Loucy (cell line): ENCODE measurements around the gene CCDC107.
A peak's percentile ranks its signal among the peaks of the same experiment; 100 is the strongest.

Source experiments
- H2AFZ ChIP-seq: fragments of 200-600 bp; sonication (generic); 2 replicates; pipeline ENCODE4 v1.6.0; 2016; ENCODE audit warnings: antibody characterized with exemption, mild to moderate bottlenecking, low read length, moderate library complexity
- H3F3A ChIP-seq: fragments of 200-600 bp; 2 replicates; pipeline ENCODE4 v1.6.0; 2016; ENCODE audit warnings: antibody characterized with exemption, low read depth, mild to moderate bottlenecking
- H3K27me3 ChIP-seq: fragments of 200-600 bp; sonication (generic); 2 replicates; pipeline ENCODE4 v1.6.1; 2014; ENCODE audit warnings: low read length, mild to moderate bottlenecking; ENCODE audit not compliant: insufficient read depth, poor library complexity, severe bottlenecking
- H3K36me3 ChIP-seq: fragments of 200-600 bp; sonication (generic); 2 replicates; pipeline ENCODE4 v1.6.1; 2016; ENCODE audit warnings: low read length; ENCODE audit not compliant: insufficient read depth
- H3K4me1 ChIP-seq: fragments of 200-600 bp; sonication (generic); 2 replicates; pipeline ENCODE4 v1.5.1; 2014; ENCODE audit warnings: low read length, mild to moderate bottlenecking; ENCODE audit not compliant: insufficient read depth, poor library complexity, severe bottlenecking
- H3K4me2 ChIP-seq: fragments of 200-600 bp; sonication (generic); 2 replicates; pipeline ENCODE4 v1.6.0; 2014; ENCODE audit warnings: antibody characterized with exemption, low read length, low read depth, mild to moderate bottlenecking; ENCODE audit not compliant: poor library complexity, severe bottlenecking
- H3K4me3 ChIP-seq: fragments of 200-600 bp; sonication (generic); 2 replicates; pipeline ENCODE4 v1.5.1; 2014; ENCODE audit warnings: low read length, mild to moderate bottlenecking, mixed read lengths; ENCODE audit not compliant: poor library complexity, severe bottlenecking
- H3K79me2 ChIP-seq: fragments of 200-600 bp; sonication (generic); 2 replicates; pipeline ENCODE4 v1.6.1; 2014; ENCODE audit warnings: low read length; ENCODE audit not compliant: insufficient read depth
- H3K9ac ChIP-seq: fragments of 200-600 bp; sonication (generic); 2 replicates; pipeline ENCODE4 v1.6.0; 2014; ENCODE audit warnings: mild to moderate bottlenecking, low read depth, low read length, moderate library complexity; ENCODE audit not compliant: poor library complexity, severe bottlenecking
- H3K9me2 ChIP-seq: fragments of 200-600 bp; sonication (generic); replicated peaks from 2 replicates; pipeline ENCODE4 v1.6.1; 2016; ENCODE audit warnings: low read depth, low read length, mixed read lengths
- H3K9me3 ChIP-seq: fragments of 200-600 bp; sonication (generic); 2 replicates; pipeline ENCODE4 v1.6.1; 2014; ENCODE audit warnings: mild to moderate bottlenecking, antibody characterized with exemption, low read length, low read depth; ENCODE audit not compliant: insufficient read depth
- H4K20me1 ChIP-seq: fragments of 200-600 bp; sonication (generic); 2 replicates; pipeline ENCODE4 v1.6.0; 2014; ENCODE audit warnings: antibody characterized with exemption, low read length, mild to moderate bottlenecking; ENCODE audit not compliant: insufficient read depth, poor library complexity, severe bottlenecking
- EZH2phosphoT487 ChIP-seq: fragments of 200-600 bp; IDR thresholded peaks from 2 replicates; pipeline ENCODE4 v1.6.1; 2018; ENCODE audit warnings: antibody characterized with exemption, mild to moderate bottlenecking, moderate library complexity, borderline replicate concordance
- TF ChIP-seq, protein P1 (sequence below): fragments of 200-600 bp; sonication (generic); conservative IDR thresholded peaks from 2 replicates; pipeline ENCODE4 v1.5.1; 2014; ENCODE audit warnings: mild to moderate bottlenecking, antibody characterized with exemption, low read length

CCDC107 gene

DNA sequence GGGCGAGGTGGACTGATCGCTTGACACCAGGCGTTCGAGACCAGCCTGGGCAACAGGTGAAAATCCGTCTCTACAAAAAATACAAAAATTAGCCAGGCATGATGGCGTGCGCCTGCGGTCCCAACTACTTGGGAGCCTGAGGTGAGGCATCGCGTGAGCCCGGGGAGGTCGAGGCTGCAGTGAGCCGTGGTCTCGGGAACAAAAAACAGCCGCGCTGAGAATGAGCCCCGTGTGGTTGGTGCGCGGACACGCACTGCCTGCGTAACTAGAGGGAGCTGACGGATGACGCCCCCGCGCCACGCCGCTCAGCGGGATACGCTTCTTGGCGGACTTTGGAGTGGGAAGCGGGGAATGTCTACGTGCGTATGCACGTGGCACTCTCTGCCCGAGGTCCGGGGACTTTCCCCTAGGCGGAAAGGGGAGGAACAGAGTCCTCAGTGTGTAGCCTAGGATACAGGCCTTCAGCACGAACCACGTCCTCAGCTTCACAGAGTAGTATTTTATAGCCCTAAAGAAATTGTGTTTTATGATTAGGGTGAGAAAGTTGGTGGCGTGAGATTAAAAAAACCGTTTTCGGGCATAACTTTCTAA, 451 bp upstream of the CCDC107 start, which contains the start of gene RMRP:
Gene RMRP (minus strand): TSS at position 474 of the 591 bp plus-strand sequence.
- peak within 1 kb of the TSS; percentile 87 for H2AFZ ChIP-seq
- peaks cover 57% of the 10 kb centered on the region for H3K4me1 ChIP-seq
- no peak for TF ChIP-seq EZH2phosphoT487
- TF ChIP-seq, protein P1, sequence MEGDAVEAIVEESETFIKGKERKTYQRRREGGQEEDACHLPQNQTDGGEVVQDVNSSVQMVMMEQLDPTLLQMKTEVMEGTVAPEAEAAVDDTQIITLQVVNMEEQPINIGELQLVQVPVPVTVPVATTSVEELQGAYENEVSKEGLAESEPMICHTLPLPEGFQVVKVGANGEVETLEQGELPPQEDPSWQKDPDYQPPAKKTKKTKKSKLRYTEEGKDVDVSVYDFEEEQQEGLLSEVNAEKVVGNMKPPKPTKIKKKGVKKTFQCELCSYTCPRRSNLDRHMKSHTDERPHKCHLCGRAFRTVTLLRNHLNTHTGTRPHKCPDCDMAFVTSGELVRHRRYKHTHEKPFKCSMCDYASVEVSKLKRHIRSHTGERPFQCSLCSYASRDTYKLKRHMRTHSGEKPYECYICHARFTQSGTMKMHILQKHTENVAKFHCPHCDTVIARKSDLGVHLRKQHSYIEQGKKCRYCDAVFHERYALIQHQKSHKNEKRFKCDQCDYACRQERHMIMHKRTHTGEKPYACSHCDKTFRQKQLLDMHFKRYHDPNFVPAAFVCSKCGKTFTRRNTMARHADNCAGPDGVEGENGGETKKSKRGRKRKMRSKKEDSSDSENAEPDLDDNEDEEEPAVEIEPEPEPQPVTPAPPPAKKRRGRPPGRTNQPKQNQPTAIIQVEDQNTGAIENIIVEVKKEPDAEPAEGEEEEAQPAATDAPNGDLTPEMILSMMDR = no peak
- no peaks in the 10 kb centered on the region for H3K9me3 ChIP-seq
- peak within 1 kb of the TSS; percentile 87 for H3K4me2 ChIP-seq
- H3K36me3 ChIP-seq = no peaks in the 10 kb centered on the region; the same call in 1 of the 2 replicates
- H3K4me3 ChIP-seq = peak within 1 kb of the TSS; percentile 82
- H3K9ac ChIP-seq = peak within 1 kb of the TSS; percentile 77
- peaks cover 3% of the 10 kb centered on the region for H4K20me1 ChIP-seq
- 0 out of 2 replicates have a peak, but pooled peaks cover 6% of the 10 kb centered on the region for H3F3A ChIP-seq
- no peaks in the 10 kb centered on the region for H3K27me3 ChIP-seq
- peaks cover 37% of the 10 kb centered on the region for H3K79me2 ChIP-seq
- H3K9me2 ChIP-seq = no peaks in the 10 kb centered on the region

- H3K36me3 ChIP-seq = no peaks in the 10 kb centered on the region; the same call in 1 of the 2 replicates
- H3K4me1 ChIP-seq = peaks cover 69% of the 10 kb centered on the region
- H3K27me3 ChIP-seq = no peaks in the 10 kb centered on the region
- peaks cover 3% of the 10 kb centered on the region for H4K20me1 ChIP-seq
- no peaks in the 10 kb centered on the region for H3K9me2 ChIP-seq
- TF ChIP-seq EZH2phosphoT487 = no peak
- TF ChIP-seq, protein P1 = no peak
- peak overlapping the region; percentile 35; the same call in 1 of the 2 replicates for H2AFZ ChIP-seq
- peak overlapping the region; percentile 82 for H3K4me3 ChIP-seq
- no peaks in the 10 kb centered on the region for H3K9me3 ChIP-seq
- H3F3A ChIP-seq = 0 out of 2 replicates have a peak, but pooled peaks cover 8% of the 10 kb centered on the region
- H3K9ac ChIP-seq = peak overlapping the region; percentile 77
- H3K4me2 ChIP-seq = peak overlapping the region; percentile 87
- peaks cover 50% of the 10 kb centered on the region for H3K79me2 ChIP-seq
These were observed 802 bp downstream of the CCDC107 start for GRCh38 chr9:35658968-35659220.

DNA sequence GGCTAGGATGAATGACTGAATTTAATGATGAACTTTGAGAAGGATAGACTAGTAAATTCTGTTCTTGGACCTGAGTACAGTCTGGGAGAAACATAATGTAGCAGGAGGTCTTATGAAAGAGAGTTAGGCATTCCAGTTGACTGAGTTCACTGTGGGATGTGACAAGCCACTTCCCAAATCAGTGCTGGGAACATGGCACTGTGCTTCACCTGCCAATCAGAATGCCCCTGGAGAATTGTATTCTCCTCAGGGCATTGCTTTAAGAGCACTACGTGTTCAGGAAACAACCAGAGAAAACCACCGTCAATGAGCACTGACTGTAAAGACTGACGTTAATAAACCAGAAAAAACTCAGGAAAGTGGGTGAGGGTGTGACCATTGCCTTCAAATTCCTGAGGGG, 1.2 kb downstream of the CCDC107 start:
- peaks cover 54% of the 10 kb centered on the region for H3K79me2 ChIP-seq
- no peaks in the 10 kb centered on the region; the same call in 1 of the 2 replicates for H3K36me3 ChIP-seq
- no peak for TF ChIP-seq EZH2phosphoT487
- TF ChIP-seq, protein P1 = no peak
- H3K4me2 ChIP-seq = peak overlapping the region; percentile 87
- H3F3A ChIP-seq = 0 out of 2 replicates have a peak, but pooled peaks cover 13% of the 10 kb centered on the region
- H4K20me1 ChIP-seq = peaks cover 3% of the 10 kb centered on the region
- peaks cover 74% of the 10 kb centered on the region for H3K4me1 ChIP-seq
- H3K9me2 ChIP-seq = no peaks in the 10 kb centered on the region
- peak overlapping the region; percentile 82 for H3K4me3 ChIP-seq
- no peaks in the 10 kb centered on the region for H3K27me3 ChIP-seq
- no peak overlapping the region for H2AFZ ChIP-seq
- H3K9me3 ChIP-seq = no peaks in the 10 kb centered on the region
- peak overlapping the region; percentile 77 for H3K9ac ChIP-seq
